ENCODE measurements around the gene FGF18.

The FGF18 gene

GRCh38 chr5:171428809-171429542 lies 9.5 kb downstream of the FGF18 start (continued):
- TF ChIP-seq ZNF488 (tag by site-specific recombination; IDR thresholded peaks at IDR 0.05) (no peak), ZNF211 (tag by site-specific recombination; IDR thresholded peaks at IDR 0.05; ENCODE audit: low read depth) (no peak), ZNF23 (tag by site-specific recombination; IDR thresholded peaks at IDR 0.05; ENCODE audit: borderline replicate concordance) (no peak), ZNF580 (tag by site-specific recombination; IDR thresholded peaks at IDR 0.05) (no peak)

GRCh38 chr5:171429543-171429910 lies 10.1 kb downstream of the FGF18 start:
- POLR2A ChIA-PET, result interaction anchor here (0.7 kb wide), 1 partner anchor 50 kb away, joined by 3 read pairs; no protein-coding TSS in a partner anchor
- H3K27ac ChIP-seq (ENCODE audit: extremely low read depth, low read depth, low read length), result no peak overlapping the region
- no peaks in the 10 kb centered on the region for H3K9me3 ChIP-seq (ENCODE audit: control insufficient read depth, insufficient read depth, low read depth, low read length)
- CTCF ChIA-PET, result interaction anchor here (0.7 kb wide), 1 partner anchor 9 kb away, joined by 3 read pairs; no protein-coding TSS in a partner anchor
- TF ChIP-seq ZNF48 (tag by site-specific recombination; IDR thresholded peaks at IDR 0.05) (no peak), ZNF148 (tag by site-specific recombination; IDR thresholded peaks at IDR 0.05; ENCODE audit: borderline replicate concordance) (no peak), PRDM10 (tag by site-specific recombination; IDR thresholded peaks at IDR 0.05) (no peak), ATF2 (tag by site-specific recombination; IDR thresholded peaks at IDR 0.05; ENCODE audit: low read depth) (no peak), BCL11B (tag by site-specific recombination; IDR thresholded peaks at IDR 0.05; ENCODE audit: low read depth) (no peak), SP7 (tag by site-specific recombination; IDR thresholded peaks at IDR 0.05) (no peak)
- no peak overlapping the region for H3K4me3 ChIP-seq (ENCODE audit: low read depth, low read length)
- no peaks in the 10 kb centered on the region for H3K36me3 ChIP-seq (ENCODE audit: control insufficient read depth in 2 of 2, insufficient read depth in 1 of 2, low read length in 2 of 2)
- H3K4me1 ChIP-seq (ENCODE audit: control insufficient read depth, insufficient read depth, low read length), result no peaks in the 10 kb centered on the region

- H3K4me3 ChIP-seq (ENCODE audit: low read depth, low read length), result no peak overlapping the region
- POLR2A ChIA-PET, result no interaction called here
- H3K36me3 ChIP-seq (ENCODE audit: control insufficient read depth in 2 of 2, insufficient read depth in 1 of 2, low read length in 2 of 2), result no peaks in the 10 kb centered on the region
- no peak for TF ChIP-seq OVOL3 (tag by site-specific recombination; IDR thresholded peaks at IDR 0.05)
- no peak for TF ChIP-seq ZNF16 (tag by site-specific recombination; IDR thresholded peaks at IDR 0.05; ENCODE audit: low read depth)
- no peak for TF ChIP-seq PRDM2 (tag by site-specific recombination; IDR thresholded peaks at IDR 0.05; ENCODE audit: borderline replicate concordance)
- no peak for TF ChIP-seq ZNF623 (tag by site-specific recombination; IDR thresholded peaks at IDR 0.05)
- H3K9me3 ChIP-seq (ENCODE audit: control insufficient read depth, insufficient read depth, low read depth, low read length), result no peaks in the 10 kb centered on the region
- no peaks in the 10 kb centered on the region for H3K4me1 ChIP-seq (ENCODE audit: control insufficient read depth, insufficient read depth, low read length)
- CTCF ChIA-PET, result interaction anchor here (0.6 kb wide), 1 partner anchor 448 kb away, joined by 3 read pairs; no protein-coding TSS in a partner anchor
- no peak overlapping the region for H3K27ac ChIP-seq (ENCODE audit: extremely low read depth, low read depth, low read length)
Measured at GRCh38 chr5:171431251-171431777, 11.9 kb downstream of the FGF18 start.
